Activated naive CD4-positive, alpha-beta T cell treated with anti-CD3 and anti-CD28 coated beads for 36 hours (primary cell): ENCODE data around the gene ZCCHC3. TPM values are rescaled to one million over a fixed set of nuclear protein-coding genes. Genes with fewer than 3 reads are reported as not detected.
A peak's percentile ranks its signal among the peaks of the same experiment; 100 is the strongest.
"Not testable (repeated sequence)": the region's sequence is repeated elsewhere in the genome, so short reads cannot be mapped to it uniquely, and the experiment has no call there.

Experiments used
- CTCF ChIA-PET: fragments of 350-600 bp; sonication (Branson Sonifier 250); formaldehyde crosslinking; loops from one replicate; lab custom pipeline; 2021; ENCODE audit warnings: antibody characterized with exemption; lab: Charles Lee
- DNase-seq: peaks from one replicate; pipeline ENCODE4 v3.0.0-alpha.2; 2020
- H3K27ac Mint-ChIP-seq: one replicate; pipeline ENCODE4 v1.8.0; 2021; ENCODE audit warnings: mild to moderate bottlenecking, mixed read lengths
- H3K27me3 Mint-ChIP-seq: one replicate; pipeline ENCODE4 v1.8.0; 2021; ENCODE audit warnings: low read depth, mixed read lengths
- H3K36me3 Mint-ChIP-seq: one replicate; pipeline ENCODE4 v1.8.0; 2021; ENCODE audit warnings: low read depth, mixed read lengths
- H3K4me1 Mint-ChIP-seq: one replicate; pipeline ENCODE4 v1.8.0; 2021; ENCODE audit warnings: low read depth, mixed read lengths
- H3K4me3 Mint-ChIP-seq: one replicate; pipeline ENCODE4 v1.8.0; 2021; ENCODE audit warnings: mild to moderate bottlenecking, moderate library complexity, mixed read lengths
- H3K9me3 Mint-ChIP-seq: one replicate; pipeline ENCODE4 v1.8.0; 2021; ENCODE audit warnings: mixed read lengths
- intact Hi-C: fragments of 100-400 bp; cut with micrococcal nuclease; formaldehyde crosslinking; loops from one replicate; pipeline ENCODE4 v1.15.1; 2023
- total RNA-seq, 2 experiments: library from RNA; stranded (reverse); gene quantifications; one replicate each; pipeline ENCODE4 v1.2.3, GENCODE V29; 2021

Gene ZCCHC3
- 10 to 100 TPM; 13.6 to 15.6 TPM for total RNA-seq

DNA sequence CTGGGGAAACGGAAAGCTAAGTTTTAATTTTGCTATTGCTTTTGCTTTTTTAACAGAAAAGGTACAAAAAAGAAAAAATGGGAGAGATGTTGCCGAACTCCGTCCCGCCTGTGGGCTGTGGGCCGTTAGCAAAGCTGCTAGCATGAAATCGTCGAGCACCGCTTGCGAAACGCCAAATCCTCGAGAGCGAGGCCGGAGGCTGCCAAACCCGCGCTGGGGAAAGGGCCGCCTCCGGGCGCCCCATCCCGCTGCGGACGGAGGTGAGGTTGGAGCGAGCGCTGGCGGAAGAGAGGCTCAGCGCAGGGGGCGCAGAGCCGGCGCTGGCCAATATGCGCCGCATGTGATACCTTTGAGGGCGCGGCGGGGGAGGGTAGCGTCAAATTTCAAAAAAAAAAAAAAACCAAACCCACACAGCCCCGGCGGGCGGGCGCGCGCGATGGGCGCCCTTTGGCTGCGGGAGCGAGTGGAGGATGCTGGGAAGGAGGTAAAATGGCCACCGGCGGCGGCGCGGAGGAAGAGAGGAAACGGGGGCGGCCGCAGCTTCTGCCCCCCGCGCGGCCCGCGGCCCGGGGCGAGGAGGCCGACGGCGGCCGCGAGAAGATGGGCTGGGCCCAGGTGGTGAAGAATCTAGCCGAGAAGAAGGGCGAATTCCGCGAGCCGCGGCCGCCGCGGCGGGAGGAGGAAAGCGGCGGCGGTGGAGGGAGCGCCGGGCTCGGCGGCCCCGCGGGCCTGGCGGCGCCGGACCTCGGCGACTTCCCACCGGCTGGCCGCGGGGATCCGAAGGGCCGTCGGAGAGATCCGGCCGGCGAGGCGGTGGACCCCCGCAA lies at the start of gene ZCCHC3:
Gene ZCCHC3 (plus strand): TSS at position 473 of the 827 bp plus-strand sequence. CDS start 17 bp downstream, at position 490.
- CTCF ChIA-PET = interaction anchor here (1.1 to 5.1 kb wide), 3 partner anchors 12 to 34 kb away, joined by 3 to 23 read pairs (median 5); no protein-coding TSS in a partner anchor
- intact Hi-C loops = loop anchor here (1.0 kb wide), 3 partner anchors 28 to 165 kb away; partner anchors contain the start of genes SOX12 and TBC1D20
- peaks cover 30% of the 10 kb centered on the region for H3K4me1 Mint-ChIP-seq
- peak within 1 kb of the TSS; percentile 100 for H3K4me3 Mint-ChIP-seq
- no peaks in the 10 kb centered on the region for H3K9me3 Mint-ChIP-seq
- peak within 1 kb of the TSS; percentile 100 for H3K27ac Mint-ChIP-seq
- peaks cover 28% of the 10 kb centered on the region for H3K36me3 Mint-ChIP-seq
- DNase-seq = peak; percentile 87
- H3K27me3 Mint-ChIP-seq = no peaks in the 10 kb centered on the region

- Mint-ChIP-seq H3K4me1 (peaks cover 9% of the 10 kb centered on the region), H3K9me3 (no peaks in the 10 kb centered on the region), H3K27ac (no peak overlapping the region), H3K36me3 (no peaks in the 10 kb centered on the region), H3K4me3 (no peak overlapping the region), H3K27me3 (no peaks in the 10 kb centered on the region)
- intact Hi-C loops = no loop called here
- DNase-seq = no peak
- CTCF ChIA-PET = no interaction called here
Measured at GRCh38 chr20:251354-251753, 46.0 kb upstream of the ZCCHC3 start.

DNA sequence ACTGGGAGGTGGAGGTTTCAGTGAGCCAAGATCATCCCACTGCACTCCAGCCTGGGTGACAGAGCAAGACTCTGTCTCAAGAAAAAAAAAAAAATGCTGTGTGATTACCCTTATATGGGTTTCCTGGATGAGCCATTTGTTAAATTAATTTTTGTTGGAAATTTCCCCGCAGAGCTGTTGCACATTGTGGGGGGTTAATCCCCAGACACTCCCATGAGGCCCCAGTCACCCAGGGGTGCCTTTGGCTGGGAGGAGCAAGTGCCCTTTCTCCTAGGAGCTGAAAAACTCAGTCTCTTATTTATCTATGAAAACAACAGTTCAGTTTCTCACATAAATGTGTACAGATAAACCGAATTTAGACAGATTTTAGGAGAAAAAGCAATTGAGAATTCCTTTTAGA lies 44.6 kb upstream of the ZCCHC3 start:
- DNase-seq = no peak
- CTCF ChIA-PET = interaction anchor here (0.8 to 1.4 kb wide), 3 partner anchors 13 to 78 kb away, joined by 3 to 5 read pairs (median 3); no protein-coding TSS in a partner anchor
- intact Hi-C loops = no loop called here
- Mint-ChIP-seq H3K27ac (no peak overlapping the region), H3K4me1 (peaks cover 9% of the 10 kb centered on the region), H3K27me3 (no peaks in the 10 kb centered on the region), H3K9me3 (no peaks in the 10 kb centered on the region), H3K36me3 (no peaks in the 10 kb centered on the region), H3K4me3 (no peak overlapping the region)

DNA sequence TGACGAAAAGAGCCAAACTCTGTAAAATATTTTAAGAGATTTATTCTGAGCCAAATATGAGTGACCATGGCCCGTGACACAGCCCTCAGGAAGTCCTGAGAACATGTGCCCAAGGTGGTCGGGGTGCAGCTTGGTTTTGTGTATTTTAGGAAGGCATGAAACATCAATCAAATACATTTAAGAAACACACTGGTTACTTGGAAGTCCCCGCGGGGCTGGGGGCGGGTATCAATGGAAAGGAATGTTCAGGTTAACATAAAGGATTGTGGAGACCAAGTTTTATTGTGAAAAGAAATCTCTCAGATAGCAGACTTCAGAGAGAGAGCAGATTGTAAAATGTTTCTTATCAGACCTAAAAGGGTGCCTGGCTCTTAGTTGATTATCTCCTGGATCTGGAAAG lies 43.9 kb upstream of the ZCCHC3 start:
- H3K9me3 Mint-ChIP-seq, H3K4me3 Mint-ChIP-seq, H3K27me3 Mint-ChIP-seq, H3K36me3 Mint-ChIP-seq, DNase-seq, intact Hi-C loops, H3K27ac Mint-ChIP-seq: not testable (repeated sequence)
- CTCF ChIA-PET = interaction anchor here (0.8 to 1.4 kb wide), 3 partner anchors 13 to 77 kb away, joined by 3 to 5 read pairs (median 3); no protein-coding TSS in a partner anchor
- H3K4me1 Mint-ChIP-seq = peaks cover 13% of the 10 kb centered on the region

DNA sequence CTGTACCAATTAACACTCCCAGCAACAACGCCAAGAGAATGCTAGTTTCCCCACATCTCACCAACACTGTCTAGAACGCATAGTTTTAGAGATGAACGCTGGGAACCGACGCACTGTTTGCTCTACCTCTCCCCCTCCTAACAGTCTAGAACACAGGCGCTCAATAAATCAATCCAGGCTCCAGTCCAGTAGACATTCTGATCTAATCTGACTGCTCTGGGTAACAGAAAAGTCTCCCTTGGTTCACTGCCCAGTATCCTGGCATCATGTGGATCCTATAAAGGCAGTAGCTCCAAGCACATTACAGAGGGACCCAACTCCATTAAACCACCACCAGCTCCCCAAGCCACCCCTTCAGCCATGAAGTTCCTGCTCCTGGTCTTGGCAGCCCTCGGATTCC lies 40.0 kb upstream of the ZCCHC3 start, which contains the start of gene DEFB132:
Gene DEFB132 (plus strand): TSS at position 306 of the 400 bp plus-strand sequence. CDS start 55 bp downstream, at position 361.
- H3K4me3 Mint-ChIP-seq = no peak within 1 kb of the TSS
- no peaks in the 10 kb centered on the region for H3K9me3 Mint-ChIP-seq
- peaks cover 13% of the 10 kb centered on the region for H3K4me1 Mint-ChIP-seq
- no peak for DNase-seq
- no peaks in the 10 kb centered on the region for H3K36me3 Mint-ChIP-seq
- H3K27ac Mint-ChIP-seq = peak within 1 kb of the TSS; percentile 21
- no peaks in the 10 kb centered on the region for H3K27me3 Mint-ChIP-seq
- intact Hi-C loops = no loop called here
- CTCF ChIA-PET = interaction anchor here (1.2 to 3.0 kb wide), 3 partner anchors 9 to 49 kb away, joined by 3 to 11 read pairs (median 5); no protein-coding TSS in a partner anchor

GRCh38 chr20:258269-258858 lies 39.0 kb upstream of the ZCCHC3 start:
- Mint-ChIP-seq H3K27ac (peak overlapping the region; percentile 21), H3K9me3 (no peaks in the 10 kb centered on the region), H3K4me1 (peaks cover 13% of the 10 kb centered on the region), H3K27me3 (no peaks in the 10 kb centered on the region), H3K36me3 (no peaks in the 10 kb centered on the region), H3K4me3 (no peak overlapping the region)
- intact Hi-C loops = loop anchor here (2.0 kb wide), 1 partner anchor 20 kb away; no protein-coding TSS in a partner anchor
- CTCF ChIA-PET = interaction anchor here (0.9 to 3.0 kb wide), 5 partner anchors 8 to 71 kb away, joined by 3 to 11 read pairs (median 3); no protein-coding TSS in a partner anchor
- peak; percentile 20 for DNase-seq

DNA sequence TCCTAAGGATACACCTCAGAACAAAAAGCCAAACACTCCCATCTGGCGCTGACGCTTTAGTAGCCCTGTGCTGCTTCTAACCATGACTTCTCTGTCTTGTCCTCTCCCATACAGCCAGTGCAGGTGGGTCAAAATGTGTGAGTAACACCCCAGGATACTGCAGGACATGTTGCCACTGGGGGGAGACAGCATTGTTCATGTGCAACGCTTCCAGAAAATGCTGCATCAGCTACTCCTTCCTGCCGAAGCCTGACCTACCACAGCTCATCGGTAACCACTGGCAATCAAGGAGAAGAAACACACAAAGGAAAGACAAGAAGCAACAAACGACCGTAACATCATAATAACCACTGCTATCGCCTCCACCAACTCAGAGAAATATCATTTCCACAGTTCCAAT lies 38.4 kb upstream of the ZCCHC3 start:
- DNase-seq = peak; percentile 42
- Mint-ChIP-seq H3K4me1 (peaks cover 13% of the 10 kb centered on the region), H3K27me3 (no peaks in the 10 kb centered on the region), H3K27ac (no peak overlapping the region), H3K36me3 (no peaks in the 10 kb centered on the region), H3K4me3 (no peak overlapping the region), H3K9me3 (no peaks in the 10 kb centered on the region)
- CTCF ChIA-PET = interaction anchor here (0.9 to 1.9 kb wide), 4 partner anchors 45 to 71 kb away, joined by 3 to 5 read pairs (median 3); no protein-coding TSS in a partner anchor
- intact Hi-C loops = loop anchor here (2.0 kb wide), 1 partner anchor 20 kb away; no protein-coding TSS in a partner anchor

DNA sequence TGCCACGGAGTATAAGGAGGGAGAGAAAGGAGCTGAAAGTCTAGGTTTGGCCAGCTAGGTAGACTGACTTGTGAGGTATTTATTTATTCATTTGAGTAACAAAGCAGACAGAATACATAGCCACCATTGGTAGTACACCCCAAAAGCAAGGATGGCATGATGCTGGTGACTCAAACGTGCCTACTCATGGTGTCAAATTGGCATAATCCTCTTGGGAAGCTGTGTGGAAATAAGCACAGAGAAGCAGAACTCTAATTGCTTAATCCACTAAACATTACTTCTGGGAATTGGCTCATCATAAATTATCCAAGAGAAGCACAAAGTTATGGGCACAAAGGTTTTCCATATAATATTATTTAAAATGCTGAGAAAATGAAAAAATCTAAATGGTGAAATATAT lies 37.4 kb upstream of the ZCCHC3 start:
- Mint-ChIP-seq H3K36me3 (no peaks in the 10 kb centered on the region), H3K9me3 (no peaks in the 10 kb centered on the region), H3K27me3 (no peaks in the 10 kb centered on the region), H3K4me1 (peaks cover 13% of the 10 kb centered on the region), H3K27ac (no peak overlapping the region), H3K4me3 (no peak overlapping the region)
- DNase-seq = no peak
- intact Hi-C loops = loop anchor here (2.0 kb wide), 1 partner anchor 21 kb away; no protein-coding TSS in a partner anchor
- CTCF ChIA-PET = interaction anchor here (0.6 kb wide), 1 partner anchor 52 kb away, joined by 3 read pairs; no protein-coding TSS in a partner anchor

DNA sequence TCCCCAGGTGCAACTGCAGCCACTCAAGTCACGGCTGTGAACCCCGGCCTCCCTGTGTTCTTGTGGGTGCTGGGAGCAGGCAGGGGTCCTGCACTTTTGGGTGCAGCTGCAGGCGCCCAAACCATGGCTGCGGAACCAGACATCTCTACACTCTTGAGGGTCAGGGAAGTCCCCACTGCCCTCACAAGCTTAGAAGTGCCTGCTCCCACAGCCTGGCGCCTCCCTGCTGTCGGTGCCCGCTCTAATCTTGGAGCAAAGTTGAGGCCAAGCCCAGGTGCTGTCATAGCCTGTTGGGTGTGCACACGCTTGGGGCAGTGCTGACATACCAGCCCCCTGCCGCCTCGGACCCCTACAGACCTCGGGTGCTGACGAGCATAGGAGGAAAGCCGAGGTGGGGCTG lies 33.7 kb upstream of the ZCCHC3 start:
- no peak overlapping the region for H3K27ac Mint-ChIP-seq
- CTCF ChIA-PET = interaction anchor here (1.5 kb wide), 1 partner anchor 66 kb away, joined by 4 read pairs; no protein-coding TSS in a partner anchor
- H3K27me3 Mint-ChIP-seq = peaks cover 3% of the 10 kb centered on the region
- DNase-seq = no peak
- intact Hi-C loops = no loop called here
- H3K9me3 Mint-ChIP-seq = no peaks in the 10 kb centered on the region
- H3K4me1 Mint-ChIP-seq = peaks cover 21% of the 10 kb centered on the region
- H3K36me3 Mint-ChIP-seq = no peaks in the 10 kb centered on the region
- H3K4me3 Mint-ChIP-seq = no peak overlapping the region

DNA sequence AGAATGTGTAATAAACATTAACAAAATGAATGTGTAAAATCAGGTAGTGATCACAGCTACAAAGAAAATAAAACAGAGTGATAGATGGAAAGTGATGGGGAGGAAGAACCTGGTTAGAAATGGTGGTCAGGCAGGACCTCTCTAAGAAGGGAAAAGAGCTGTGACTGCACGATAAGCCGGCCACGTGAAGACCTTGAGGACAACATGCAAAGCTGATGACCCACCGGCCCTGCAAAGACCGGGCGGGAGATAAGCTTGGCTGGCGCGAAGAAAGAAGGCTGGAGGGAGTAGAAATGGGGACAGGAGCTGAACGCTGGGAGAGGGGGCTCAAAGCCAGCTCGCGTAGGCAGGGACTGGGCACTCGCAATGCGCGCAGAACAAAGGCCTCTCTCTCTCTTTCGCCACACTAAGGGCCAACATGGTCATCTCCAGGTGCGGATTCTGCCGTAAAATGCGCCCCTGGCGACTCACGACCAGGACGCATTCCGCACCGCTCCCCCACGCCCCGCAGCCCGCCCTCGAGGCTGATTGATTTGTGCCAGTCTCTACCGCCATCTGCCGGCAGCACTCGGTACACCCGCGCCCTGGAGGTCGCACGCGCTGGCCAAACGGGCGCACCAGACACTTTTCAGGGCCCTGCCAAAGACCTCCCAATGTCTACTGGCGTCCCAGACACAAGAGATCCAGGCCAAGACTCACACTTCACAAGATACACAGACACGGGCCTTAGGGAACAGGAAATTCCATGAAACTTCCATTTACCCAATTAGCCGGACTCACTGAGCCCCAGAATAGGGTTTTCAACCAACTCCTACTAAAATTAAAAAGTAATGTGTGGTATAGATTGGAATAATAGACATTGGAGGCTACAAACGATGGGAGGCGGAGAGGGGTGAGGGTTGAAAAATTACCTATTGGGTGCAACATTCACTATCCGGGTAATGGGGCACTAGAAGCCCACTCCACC lies 30.5 kb upstream of the ZCCHC3 start:
- H3K27me3 Mint-ChIP-seq = peaks cover 3% of the 10 kb centered on the region
- H3K9me3 Mint-ChIP-seq = no peaks in the 10 kb centered on the region
- H3K36me3 Mint-ChIP-seq = no peaks in the 10 kb centered on the region
- H3K4me3 Mint-ChIP-seq = peak overlapping the region; percentile 78
- H3K27ac Mint-ChIP-seq = peak overlapping the region; percentile 38
- peak; percentile 93 for DNase-seq
- CTCF ChIA-PET = interaction anchor here (0.6 to 4.0 kb wide), 34 partner anchors 10 to 350 kb away, joined by 3 to 44 read pairs (median 4); partner anchors contain the start of genes DEFB129 and DEFB132
- intact Hi-C loops = loop anchor here (1.0 to 5.0 kb wide), 5 partner anchors 29 to 63 kb away; partner anchors contain the start of gene DEFB129
- H3K4me1 Mint-ChIP-seq = peaks cover 14% of the 10 kb centered on the region

DNA sequence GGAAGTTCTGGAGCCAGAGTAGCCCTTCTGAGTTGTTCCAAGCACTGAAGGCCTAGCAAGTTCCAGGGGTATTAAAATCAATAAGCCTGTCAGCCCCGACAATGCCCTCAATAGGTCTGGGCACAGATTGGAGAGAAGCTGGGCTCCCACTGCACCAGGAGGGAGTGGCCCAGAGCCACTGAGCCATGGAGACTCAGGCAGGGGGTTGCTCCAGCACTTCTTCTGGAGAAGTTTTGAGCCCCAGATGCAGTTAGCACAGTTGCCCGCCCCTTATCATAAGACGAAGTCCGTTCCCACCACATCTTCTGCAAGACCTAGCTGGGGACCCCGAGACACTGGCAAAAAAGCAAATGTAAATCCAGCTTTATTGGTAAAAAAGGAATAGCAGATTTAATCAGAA lies 26.9 kb upstream of the ZCCHC3 start:
- Mint-ChIP-seq H3K27ac (no peak overlapping the region), H3K9me3 (no peaks in the 10 kb centered on the region), H3K4me3 (no peak overlapping the region), H3K27me3 (peaks cover 3% of the 10 kb centered on the region), H3K36me3 (no peaks in the 10 kb centered on the region), H3K4me1 (peaks cover 14% of the 10 kb centered on the region)
- intact Hi-C loops = no loop called here
- no peak for DNase-seq
- CTCF ChIA-PET = interaction anchor here (1.3 kb wide), 1 partner anchor 53 kb away, joined by 5 read pairs; no protein-coding TSS in a partner anchor
